Cardiac fibroblast (primary cell): Measurements from ENCODE around the gene EPHA6.
"Not testable (repeated sequence)": the region's sequence is repeated elsewhere in the genome, so short reads cannot be mapped to it uniquely, and the experiment has no call there.

Source experiments
- DNase-seq, 2 donors: peaks; one replicate each; pipeline versions ENCODE4 v3.0.0 to v3.0.0-alpha.2; 2010; ENCODE audit warnings: low read depth in 2 of 2
- H3K4me3 ChIP-seq, 2 donors: replicated peaks in 1 of 2; 1 replicate in 1 of 2; 2 replicates in 1 of 2; pipeline ENCODE4 v1.5.1; 2011; ENCODE audit warnings: low read depth in 2 of 2, low read length in 2 of 2, mild to moderate bottlenecking in 2 of 2, moderate library complexity in 1 of 2
- TF ChIP-seq, protein P1 (sequence below): IDR thresholded peaks from one replicate; pipeline ENCODE4 v1.5.1; 2011; ENCODE audit warnings: low read depth, mild to moderate bottlenecking, low read length, inconsistent platforms

The EPHA6 gene

GRCh38 chr3:96959901-96960641 is 145.7 kb downstream of the EPHA6 start:
- DNase-seq = peak in 1 of 2 donors; percentile 28
- TF ChIP-seq, protein P1, sequence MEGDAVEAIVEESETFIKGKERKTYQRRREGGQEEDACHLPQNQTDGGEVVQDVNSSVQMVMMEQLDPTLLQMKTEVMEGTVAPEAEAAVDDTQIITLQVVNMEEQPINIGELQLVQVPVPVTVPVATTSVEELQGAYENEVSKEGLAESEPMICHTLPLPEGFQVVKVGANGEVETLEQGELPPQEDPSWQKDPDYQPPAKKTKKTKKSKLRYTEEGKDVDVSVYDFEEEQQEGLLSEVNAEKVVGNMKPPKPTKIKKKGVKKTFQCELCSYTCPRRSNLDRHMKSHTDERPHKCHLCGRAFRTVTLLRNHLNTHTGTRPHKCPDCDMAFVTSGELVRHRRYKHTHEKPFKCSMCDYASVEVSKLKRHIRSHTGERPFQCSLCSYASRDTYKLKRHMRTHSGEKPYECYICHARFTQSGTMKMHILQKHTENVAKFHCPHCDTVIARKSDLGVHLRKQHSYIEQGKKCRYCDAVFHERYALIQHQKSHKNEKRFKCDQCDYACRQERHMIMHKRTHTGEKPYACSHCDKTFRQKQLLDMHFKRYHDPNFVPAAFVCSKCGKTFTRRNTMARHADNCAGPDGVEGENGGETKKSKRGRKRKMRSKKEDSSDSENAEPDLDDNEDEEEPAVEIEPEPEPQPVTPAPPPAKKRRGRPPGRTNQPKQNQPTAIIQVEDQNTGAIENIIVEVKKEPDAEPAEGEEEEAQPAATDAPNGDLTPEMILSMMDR = no peak
- no peak overlapping the region for H3K4me3 ChIP-seq

- TF ChIP-seq, protein P1 = no peak
- no peak overlapping the region for H3K4me3 ChIP-seq
- no peak for DNase-seq
Observed at GRCh38 chr3:96960661-96961330, 146.4 kb downstream of the EPHA6 start.

GRCh38 chr3:96961576-96961975 is 147.2 kb downstream of the EPHA6 start:
- DNase-seq = no peak
- TF ChIP-seq, protein P1 = no peak
- no peak overlapping the region for H3K4me3 ChIP-seq

GRCh38 chr3:96966181-96966929 is 152.0 kb downstream of the EPHA6 start:
- TF ChIP-seq, protein P1 = no peak
- no peak overlapping the region for H3K4me3 ChIP-seq
- DNase-seq = peak in 1 of 2 donors; percentile 16

- H3K4me3 ChIP-seq = no peak overlapping the region
- TF ChIP-seq, protein P1 = no peak
- DNase-seq = peak in 1 of 2 donors; percentile 23
Observed at GRCh38 chr3:96970211-96970610, 155.8 kb downstream of the EPHA6 start.

GRCh38 chr3:96977671-96978070 is 163.3 kb downstream of the EPHA6 start:
- DNase-seq = no peak
- TF ChIP-seq, protein P1 = no peak
- H3K4me3 ChIP-seq = no peak overlapping the region

DNA sequence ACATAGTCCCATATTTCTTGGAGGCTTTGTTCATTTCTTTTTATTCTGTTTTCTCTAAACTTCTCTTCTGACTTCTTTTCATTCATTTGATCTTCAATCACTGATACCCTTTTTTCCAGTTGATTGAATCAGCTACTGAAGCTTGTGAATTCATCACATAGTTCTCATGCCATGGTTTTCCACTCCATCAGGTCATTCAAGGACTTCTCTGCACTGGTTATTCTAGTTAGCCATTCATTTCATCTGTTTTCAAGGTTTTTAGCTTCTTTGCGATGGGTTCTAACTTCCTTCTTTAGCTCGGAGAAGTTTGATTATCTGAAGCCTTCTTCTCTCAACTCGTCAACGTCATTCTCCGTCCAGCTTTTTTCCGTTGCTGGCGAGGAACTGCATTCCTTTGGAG is 169.3 kb downstream of the EPHA6 start:
- DNase-seq, H3K4me3 ChIP-seq: not testable (repeated sequence)
